Limb (tissue), 2 donors: ENCODE measurements around the gene CYSTM1.
A peak's percentile ranks its signal among the peaks of the same experiment; 100 is the strongest.

Experiments
- DNase-seq, 2 donors: peaks; one replicate each; pipeline ENCODE4 v3.0.0-alpha.2; 2016; ENCODE audit errors: extremely low spot score in 2 of 2

CYSTM1 gene

DNA sequence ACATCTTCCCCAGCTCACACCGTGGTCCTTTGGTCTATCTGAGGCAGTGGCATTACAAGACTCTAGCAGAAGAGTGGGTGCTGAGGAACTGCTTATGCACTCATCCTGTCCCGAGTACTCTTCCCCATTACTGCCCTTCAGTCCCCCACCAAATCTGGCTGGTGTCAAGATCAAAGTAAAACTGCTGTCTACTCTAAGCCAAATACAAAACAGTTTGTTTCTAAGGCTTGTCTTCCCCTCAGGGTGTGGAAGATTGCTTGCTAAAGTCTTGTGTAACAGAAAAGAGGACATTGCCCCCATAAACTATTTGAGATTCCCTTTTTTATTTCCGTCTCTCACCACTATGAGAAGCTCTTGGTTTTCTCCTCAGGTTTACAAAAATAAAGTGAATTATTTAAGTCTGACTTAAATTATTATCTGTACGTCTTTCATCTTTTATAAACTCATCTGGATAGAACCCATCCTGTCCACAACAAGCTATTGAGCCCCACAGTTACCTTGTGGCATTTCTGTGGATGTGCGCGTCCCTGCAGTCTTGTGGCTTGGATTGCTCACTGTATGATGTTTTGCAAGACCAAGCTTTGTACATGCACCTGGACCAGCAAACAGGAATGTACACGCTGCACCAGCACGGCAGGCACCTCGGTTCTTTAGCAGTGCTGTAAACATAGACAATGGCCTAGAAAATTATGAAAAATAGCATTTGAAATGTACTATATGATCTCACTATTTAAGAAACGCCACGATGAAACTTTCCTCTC is 61.0 kb downstream of the CYSTM1 start:
- no peak for DNase-seq

DNA sequence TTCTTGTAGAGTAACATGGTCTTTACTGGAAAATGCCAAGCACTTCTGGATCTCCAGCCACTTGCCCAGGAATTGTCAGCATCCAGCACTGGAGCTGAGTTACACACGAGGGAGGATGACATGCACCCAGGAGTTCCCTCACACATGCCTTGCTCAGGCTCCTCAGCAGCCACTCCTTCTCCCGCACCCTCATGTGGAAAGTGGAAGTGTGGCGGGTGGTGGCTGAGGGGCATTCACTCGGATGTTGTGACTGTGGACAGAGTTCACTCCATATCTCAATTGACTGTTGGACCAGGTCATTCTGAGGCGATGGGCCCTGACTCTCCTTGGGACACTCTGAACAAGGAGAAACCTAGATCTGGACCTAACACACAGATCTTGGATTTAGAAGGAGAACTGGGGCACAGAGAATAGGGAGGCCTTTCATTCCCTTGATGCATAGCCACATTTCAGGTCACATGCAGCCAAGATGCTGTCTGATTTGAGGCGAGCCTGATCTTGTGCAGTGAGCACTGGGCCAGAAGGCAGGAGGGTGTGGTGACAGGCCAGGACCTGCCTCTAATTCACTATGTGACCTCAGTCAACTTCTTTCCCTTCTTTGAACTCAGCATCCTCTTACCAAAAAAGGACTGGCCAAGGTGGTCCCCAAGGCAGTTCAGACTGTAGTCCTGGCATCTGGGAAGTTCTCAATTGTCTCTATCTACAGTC is 62.1 kb downstream of the CYSTM1 start:
- no peak for DNase-seq

DNA sequence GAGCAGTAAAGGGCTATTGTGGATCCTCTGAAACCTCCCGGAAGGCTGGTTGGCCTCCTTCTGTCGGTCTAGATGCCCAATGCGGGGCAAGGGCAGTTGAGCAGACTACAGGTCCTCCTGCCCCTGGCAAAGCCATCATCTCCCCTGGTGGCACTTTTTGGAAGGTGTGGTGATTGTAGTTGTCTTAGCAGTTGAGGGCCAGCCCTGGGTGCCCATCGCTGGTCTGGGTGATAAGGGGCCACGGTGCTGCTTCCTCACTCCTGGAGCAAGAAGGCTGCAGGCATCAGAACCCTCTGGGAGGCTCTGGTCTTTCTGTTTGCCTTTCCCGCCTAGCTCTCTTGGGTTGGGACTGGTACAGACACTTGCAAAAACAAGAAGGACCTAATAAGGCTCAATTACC is 63.8 kb downstream of the CYSTM1 start:
- no peak for DNase-seq

GRCh38 chr5:140239461-140239860 is 64.5 kb downstream of the CYSTM1 start:
- DNase-seq, result no peak

- peak; percentile 48 to 75 for DNase-seq
These were observed 65.1 kb downstream of the CYSTM1 start for GRCh38 chr5:140239939-140240700.

GRCh38 chr5:140240987-140241706 is 66.2 kb downstream of the CYSTM1 start:
- DNase-seq, result peak; percentile 61 to 87

GRCh38 chr5:140242099-140242498 is 67.1 kb downstream of the CYSTM1 start:
- DNase-seq, result no peak

- no peak for DNase-seq
These were observed 68.0 kb downstream of the CYSTM1 start for GRCh38 chr5:140242890-140243585.

GRCh38 chr5:140243706-140244250 is 68.8 kb downstream of the CYSTM1 start:
- DNase-seq, result no peak

- peak; percentile 87 to 90 for DNase-seq
These were observed 69.6 kb downstream of the CYSTM1 start for GRCh38 chr5:140244525-140245025.

- no peak for DNase-seq
These were observed 70.4 kb downstream of the CYSTM1 start for GRCh38 chr5:140245341-140245740.

- no peak for DNase-seq
These were observed 70.9 kb downstream of the CYSTM1 start for GRCh38 chr5:140245926-140246325.

DNA sequence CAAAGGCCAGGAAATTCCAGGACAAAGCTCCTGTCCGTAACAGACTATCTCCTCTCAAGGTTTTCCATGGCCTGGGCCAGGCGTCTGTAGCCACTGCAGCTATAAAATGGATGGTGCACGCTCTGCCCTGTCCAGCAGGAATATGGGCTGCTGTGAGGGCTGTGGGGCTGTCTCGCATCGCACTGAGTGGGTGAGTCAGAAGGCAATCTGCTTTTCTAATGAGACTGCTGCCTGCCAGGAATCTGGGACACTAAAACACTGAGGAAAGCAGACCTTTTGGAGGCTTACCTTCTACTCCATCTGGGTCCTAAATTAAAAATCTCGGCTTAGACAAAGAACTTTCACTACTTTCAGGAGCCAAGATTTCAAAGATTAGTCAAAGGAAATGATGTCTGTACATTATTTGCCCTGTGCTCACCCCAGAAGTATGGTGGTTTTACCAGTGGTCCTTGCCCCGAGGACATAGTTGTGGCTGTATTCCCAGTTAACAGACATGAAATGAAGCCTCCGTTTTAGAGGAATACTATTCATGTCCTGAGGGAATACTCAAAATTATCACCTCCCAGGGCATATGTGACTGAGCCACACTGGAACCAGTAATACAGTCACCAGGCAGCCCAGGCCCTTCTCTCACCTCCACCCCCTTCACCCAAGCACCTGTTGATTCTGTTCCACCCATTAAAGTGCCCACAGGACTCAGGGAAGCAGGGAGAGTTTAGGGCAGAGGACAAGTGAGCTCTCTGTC is 71.6 kb downstream of the CYSTM1 start:
- DNase-seq, result peak in 1 of 2 donors; percentile 21

DNA sequence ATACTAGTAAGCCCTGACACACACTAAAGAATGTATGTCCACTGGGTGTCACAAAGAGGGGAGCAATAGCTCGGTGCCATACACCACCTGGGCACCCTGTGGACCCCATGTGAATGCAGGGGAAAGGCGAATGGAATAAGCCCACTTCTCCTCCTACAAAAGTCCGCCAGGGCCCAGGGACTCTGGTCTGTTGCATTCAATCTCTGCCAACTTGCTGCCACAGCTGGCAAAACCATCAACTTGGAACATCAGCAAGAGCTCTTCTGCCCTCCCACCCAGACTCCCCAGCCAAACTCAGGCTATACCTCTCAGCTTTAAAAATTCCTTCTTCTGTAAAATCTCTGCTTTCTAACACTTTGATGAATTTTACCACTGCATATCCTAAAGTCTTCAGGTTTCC is 73.4 kb downstream of the CYSTM1 start:
- DNase-seq, result no peak

GRCh38 chr5:140249536-140249935 is 74.5 kb downstream of the CYSTM1 start:
- DNase-seq, result no peak

- DNase-seq, result no peak
These were observed 75.4 kb downstream of the CYSTM1 start for GRCh38 chr5:140250386-140250785.

DNA sequence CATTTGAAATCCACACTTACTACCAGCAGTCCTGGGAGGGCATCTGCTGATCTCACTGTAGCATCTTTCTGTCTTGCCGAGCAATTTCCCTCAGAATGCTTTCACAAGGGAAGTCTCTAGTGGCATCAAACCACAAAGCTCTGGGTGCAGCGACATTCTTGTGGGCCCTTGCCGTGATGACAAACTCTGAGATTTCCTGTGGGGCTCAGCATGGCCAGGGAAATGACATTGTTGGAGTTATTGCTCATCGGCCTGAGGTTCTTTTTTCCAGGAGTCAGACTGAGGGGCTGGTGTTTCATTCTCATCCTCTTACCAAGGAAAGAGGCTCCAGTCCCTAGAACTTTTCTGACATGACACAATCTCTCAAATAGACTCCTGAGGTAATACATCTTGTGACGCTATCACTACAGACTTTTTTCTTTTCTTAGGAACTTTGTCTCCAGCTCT is 76.6 kb downstream of the CYSTM1 start:
- no peak for DNase-seq

- DNase-seq, result no peak
These were observed 77.6 kb downstream of the CYSTM1 start for GRCh38 chr5:140252470-140253126.

GRCh38 chr5:140253985-140254384 is 79.0 kb downstream of the CYSTM1 start:
- DNase-seq, result no peak
